ENCODE data around the gene DMBT1.

The DMBT1 gene

GRCh38 chr10:122553341-122553740 is 7.2 kb upstream of the DMBT1 start:
- peak; percentile 26 for DNase-seq (ENCODE audit: low read depth)
- TF ChIP-seq, protein P1, sequence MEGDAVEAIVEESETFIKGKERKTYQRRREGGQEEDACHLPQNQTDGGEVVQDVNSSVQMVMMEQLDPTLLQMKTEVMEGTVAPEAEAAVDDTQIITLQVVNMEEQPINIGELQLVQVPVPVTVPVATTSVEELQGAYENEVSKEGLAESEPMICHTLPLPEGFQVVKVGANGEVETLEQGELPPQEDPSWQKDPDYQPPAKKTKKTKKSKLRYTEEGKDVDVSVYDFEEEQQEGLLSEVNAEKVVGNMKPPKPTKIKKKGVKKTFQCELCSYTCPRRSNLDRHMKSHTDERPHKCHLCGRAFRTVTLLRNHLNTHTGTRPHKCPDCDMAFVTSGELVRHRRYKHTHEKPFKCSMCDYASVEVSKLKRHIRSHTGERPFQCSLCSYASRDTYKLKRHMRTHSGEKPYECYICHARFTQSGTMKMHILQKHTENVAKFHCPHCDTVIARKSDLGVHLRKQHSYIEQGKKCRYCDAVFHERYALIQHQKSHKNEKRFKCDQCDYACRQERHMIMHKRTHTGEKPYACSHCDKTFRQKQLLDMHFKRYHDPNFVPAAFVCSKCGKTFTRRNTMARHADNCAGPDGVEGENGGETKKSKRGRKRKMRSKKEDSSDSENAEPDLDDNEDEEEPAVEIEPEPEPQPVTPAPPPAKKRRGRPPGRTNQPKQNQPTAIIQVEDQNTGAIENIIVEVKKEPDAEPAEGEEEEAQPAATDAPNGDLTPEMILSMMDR (IDR thresholded peaks at IDR 0.05; ENCODE audit: insufficient read depth, low read depth, low read length, missing control alignments) = no peak

DNA sequence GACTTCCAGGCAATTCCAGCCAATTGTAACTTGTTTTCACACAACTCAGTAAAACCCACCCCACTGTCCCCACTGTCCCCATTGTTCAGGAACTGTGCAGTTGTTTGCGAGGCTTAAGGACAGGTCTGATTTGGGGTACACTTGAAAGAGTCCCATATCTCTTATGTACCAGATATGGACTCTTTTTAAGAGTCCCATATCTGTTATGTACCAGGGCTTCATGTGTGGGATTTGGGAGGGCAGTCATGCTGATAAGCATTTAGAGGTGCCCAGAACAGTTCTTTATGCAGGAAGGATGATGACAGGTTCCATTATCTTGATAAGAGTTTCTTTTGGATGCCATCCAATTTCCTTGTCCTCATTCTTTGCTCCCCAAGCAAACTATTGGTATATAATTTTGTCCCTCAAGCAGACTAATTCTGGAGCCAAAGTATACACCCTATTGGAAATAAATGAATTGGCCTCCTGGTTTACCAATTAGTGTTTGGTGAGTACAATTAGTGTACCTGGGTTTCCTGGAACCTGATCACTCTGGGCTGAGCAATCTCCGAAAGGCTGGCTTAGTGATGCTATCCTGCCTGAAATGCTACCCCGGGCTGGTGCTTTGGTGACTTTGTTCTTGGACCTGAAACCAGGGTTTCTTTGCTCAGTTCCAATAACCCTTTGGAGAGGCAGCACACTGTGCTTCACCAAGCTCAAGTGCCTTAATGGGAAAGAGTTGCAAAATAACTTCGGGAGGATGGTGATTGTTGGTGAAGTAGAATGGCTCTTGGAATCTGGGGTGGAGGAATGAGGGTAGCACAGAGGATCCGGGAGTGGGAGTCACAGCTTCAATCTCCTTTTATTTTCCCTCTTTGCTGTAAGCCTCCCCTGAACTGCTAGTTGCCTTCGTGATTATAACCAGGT is 6.2 kb upstream of the DMBT1 start:
- TF ChIP-seq, protein P1 (IDR thresholded peaks at IDR 0.05; ENCODE audit: insufficient read depth, low read depth, low read length, missing control alignments) = no peak
- DNase-seq (ENCODE audit: low read depth) = no peak
- H3K4me3 ChIP-seq (ENCODE audit: low read length) = no peak overlapping the region

More at GRCh38 chr10:122553341-122553740, 7.2 kb upstream of the DMBT1 start:
- no peak overlapping the region for H3K4me3 ChIP-seq (ENCODE audit: low read length)

DNA sequence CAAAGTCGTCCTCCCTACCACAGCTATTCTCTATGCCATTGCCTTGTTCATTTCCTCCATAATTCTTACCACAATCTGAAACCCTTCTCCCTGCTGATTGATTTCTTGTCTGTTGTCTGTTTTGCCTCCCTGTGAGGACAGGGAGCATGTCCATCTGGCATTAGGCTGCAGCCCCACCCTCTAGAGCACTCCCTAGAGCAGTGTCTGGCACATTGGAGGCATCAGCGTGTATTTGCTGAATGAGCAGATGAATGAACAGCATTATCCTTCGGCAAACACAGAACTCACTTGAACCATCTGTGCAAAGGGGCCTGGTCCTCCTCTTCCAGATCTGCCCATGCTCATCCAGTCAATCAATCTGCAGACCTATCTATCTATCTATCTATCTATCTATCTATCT is 5.1 kb upstream of the DMBT1 start:
- TF ChIP-seq, protein P1 (IDR thresholded peaks at IDR 0.05; ENCODE audit: insufficient read depth, low read depth, low read length, missing control alignments) = no peak
- no peak for DNase-seq (ENCODE audit: low read depth)
- H3K4me3 ChIP-seq (ENCODE audit: low read length) = no peak overlapping the region

- TF ChIP-seq, protein P1 (IDR thresholded peaks at IDR 0.05; ENCODE audit: insufficient read depth, low read depth, low read length, missing control alignments) = no peak
- H3K4me3 ChIP-seq (ENCODE audit: low read length) = no peak overlapping the region
- peak; percentile 10 for DNase-seq (ENCODE audit: low read depth)
Observed at GRCh38 chr10:122557516-122557915, 3.0 kb upstream of the DMBT1 start.

- TF ChIP-seq, protein P1 (IDR thresholded peaks at IDR 0.05; ENCODE audit: insufficient read depth, low read depth, low read length, missing control alignments) = no peak
- peak; percentile 5 for DNase-seq (ENCODE audit: low read depth)
- no peak overlapping the region for H3K4me3 ChIP-seq (ENCODE audit: low read length)
Observed at GRCh38 chr10:122558452-122558851, 2.1 kb upstream of the DMBT1 start.

DNA sequence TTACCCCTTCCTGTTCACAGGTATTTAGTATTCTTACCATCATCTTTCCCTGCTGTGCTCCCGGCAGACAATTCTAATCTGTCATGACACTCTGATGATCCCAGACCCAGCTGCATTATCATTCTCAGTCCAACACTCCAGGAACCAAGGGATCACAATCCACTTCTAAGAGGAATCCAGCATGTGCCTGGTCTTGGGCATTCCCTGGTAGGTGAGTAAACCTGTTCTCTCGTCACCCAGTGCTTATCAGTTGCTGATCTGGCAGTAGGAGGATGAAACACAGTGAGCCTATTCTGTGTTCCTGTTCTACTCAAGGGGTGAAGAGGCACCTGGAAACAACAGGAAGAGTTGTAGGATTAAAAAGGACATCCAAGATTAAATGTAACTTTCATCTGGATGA is 1.3 kb upstream of the DMBT1 start:
- DNase-seq (ENCODE audit: low read depth) = peak; percentile 40
- TF ChIP-seq, protein P1 (IDR thresholded peaks at IDR 0.05; ENCODE audit: insufficient read depth, low read depth, low read length, missing control alignments) = no peak
- H3K4me3 ChIP-seq (ENCODE audit: low read length) = no peak overlapping the region

All from epithelial cell of esophagus (primary cell).